GM19023 (cell line): Measurements from ENCODE around the gene FAM174C.
A peak's percentile ranks its signal among the peaks of the same experiment; 100 is the strongest.

Source experiments
- ATAC-seq: cut with Tn5 transposase; IDR thresholded peaks from one replicate; pipeline ENCODE4 v1.9.1; 2021; ENCODE audit warnings: mild to moderate bottlenecking, moderate library complexity; ENCODE audit not compliant: unreplicated experiment

Gene FAM174C

DNA sequence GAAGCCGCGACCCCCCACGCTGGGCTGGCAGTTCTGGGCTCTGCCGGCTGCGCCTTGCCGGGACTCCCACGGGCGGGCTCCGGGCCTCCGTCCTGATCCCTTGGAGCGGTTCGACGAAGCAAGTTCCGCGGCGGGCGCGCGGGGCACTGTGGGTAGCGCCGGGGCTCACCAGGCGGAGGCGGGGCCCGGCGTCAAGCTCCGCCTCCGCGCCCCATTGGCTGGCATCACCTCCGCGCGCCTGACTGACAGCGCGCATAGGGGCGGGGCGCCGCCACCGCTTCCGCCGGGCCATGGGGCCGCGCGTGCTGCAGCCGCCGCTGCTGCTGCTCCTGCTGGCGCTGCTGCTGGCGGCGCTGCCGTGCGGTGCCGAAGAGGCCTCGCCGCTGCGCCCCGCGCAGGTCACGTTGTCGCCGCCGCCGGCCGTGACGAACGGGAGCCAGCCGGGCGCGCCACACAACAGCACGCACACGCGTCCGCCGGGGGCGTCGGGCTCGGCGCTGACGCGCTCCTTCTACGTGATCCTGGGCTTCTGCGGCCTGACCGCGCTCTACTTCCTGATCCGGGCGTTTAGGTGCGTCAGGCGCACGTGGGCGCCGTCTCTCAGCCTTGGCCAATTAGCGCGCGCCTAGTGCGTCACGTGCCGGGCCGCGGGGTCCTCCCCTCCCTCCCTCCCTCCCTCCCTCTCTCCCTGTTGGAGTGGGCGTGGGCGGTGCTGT is at the start of gene FAM174C:
TSS of gene FAM174C (plus strand) at position 271 of the 716 bp plus-strand sequence. CDS start at position 291, 20 bp downstream.
- peak; percentile 74 for ATAC-seq

DNA sequence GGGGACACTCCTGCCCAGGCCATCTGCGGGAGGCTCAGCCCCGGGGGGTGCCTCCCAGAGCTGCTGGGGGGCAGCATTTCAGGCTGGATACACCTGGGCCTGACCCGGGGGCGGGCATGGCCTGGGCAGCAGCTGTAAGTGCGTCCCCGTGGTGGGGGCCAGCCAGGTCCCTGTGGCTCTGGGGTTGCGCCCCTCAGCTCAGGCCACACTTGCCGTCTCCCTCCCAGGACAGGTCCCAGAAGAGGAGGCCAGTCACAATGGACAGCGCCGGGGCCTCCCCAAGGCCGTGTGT is 49.2 kb upstream of the FAM174C start:
- ATAC-seq = no peak

DNA sequence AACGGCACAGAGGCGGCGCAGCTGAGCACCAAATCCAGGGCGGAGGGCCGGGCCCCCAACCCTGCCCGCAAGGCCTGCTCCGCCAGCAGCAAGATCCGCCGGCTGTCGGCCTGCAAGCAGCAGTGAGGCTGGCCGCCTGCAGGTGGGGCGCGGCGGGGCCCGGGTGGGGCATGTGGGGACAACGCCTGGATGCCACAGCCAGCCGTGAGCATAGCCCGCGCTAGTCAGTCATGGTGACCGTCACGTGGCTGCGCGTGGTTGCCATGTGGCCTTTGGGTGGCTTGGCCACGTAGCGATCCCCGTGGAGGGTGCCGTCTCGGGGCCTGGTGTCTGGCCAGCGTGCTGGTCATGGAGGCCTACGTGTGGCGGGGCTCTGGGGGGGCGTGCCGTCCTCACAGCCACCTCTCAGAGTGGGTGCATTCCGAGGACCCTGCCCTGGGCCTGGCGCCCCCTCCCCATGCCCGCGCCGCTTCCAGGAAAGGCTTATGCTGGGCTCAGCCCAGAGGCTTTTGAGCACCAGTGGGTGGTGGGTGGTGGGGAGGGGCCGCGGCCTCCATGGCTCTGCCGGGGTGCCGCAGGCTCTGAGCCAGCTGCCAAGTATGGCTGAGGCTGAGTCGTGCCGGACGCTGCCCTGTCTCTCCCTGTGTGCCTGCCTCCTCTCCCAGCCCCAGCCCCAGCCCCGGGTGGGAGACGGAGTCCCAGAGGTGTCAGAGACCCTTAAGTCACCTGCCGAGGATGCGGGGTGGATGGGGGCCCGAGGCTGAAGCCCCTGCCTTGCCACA is 48.6 kb upstream of the FAM174C start:
- ATAC-seq = no peak

DNA sequence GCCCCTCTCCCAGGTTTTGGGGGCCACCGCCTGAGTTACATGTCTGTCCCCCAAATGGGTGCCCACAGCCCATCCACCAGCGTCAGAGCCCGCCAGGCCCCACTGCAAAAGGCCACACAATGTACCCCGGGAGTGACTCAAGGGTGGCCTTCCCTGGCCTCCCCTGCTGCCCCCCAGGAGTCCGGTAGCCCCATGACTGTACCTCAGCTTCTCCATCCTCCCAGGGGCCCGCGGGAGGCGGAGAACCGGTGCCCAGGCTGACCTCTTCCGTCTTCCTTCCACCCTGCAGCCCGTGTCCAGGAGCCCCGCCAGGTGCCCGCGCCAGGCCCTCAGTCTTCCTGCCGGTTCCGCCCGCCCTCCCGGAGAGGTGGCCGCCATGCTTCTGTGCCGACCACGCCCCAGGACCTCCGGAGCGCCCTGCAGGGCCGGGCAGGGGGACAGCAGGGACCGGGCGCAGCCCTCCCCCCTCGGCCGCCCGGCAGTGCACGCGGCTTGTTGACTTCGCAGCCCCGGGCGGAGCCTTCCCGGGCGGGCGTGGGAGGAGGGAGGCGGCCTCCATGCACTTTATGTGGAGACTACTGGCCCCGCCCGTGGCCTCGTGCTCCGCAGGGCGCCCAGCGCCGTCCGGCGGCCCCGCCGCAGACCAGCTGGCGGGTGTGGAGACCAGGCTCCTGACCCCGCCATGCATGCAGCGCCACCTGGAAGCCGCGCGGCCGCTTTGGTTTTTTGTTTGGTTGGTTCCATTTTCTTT is 47.9 kb upstream of the FAM174C start:
- no peak for ATAC-seq

DNA sequence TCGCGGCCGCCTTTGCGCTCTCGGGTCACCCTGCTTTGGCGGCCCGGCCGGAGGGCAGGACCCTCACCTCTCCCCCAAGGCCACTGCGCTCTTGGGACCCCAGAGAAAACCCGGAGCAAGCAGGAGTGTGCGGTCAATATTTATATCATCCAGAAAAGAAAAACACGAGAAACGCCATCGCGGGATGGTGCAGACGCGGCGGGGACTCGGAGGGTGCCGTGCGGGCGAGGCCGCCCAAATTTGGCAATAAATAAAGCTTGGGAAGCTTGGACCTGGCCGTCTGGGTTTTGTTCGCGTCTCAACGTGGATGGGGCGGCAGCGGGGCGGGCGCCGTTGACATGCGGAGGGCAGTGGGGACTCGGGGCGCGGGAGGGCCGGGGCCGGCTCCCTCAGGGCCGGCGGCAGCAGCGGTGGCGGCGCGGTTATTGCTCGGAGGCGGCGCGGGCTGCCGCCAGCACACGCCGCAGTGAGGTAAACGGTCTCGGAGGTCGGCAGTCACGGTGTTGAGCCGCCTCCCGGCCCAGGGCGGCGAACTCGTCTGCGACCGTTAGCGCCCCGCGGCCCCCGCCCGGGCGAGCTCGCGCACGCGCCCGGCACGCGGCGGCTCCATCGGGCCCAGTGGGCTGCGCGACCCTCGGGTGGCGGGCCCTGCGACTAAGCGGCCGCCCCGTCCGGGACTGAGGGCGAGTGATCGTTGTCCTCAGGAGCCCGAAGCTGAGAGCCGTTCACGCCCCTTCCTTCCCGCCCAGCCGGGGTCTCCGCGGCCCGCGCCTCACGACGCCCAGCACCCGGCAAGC is 47.0 kb upstream of the FAM174C start:
- ATAC-seq = no peak

DNA sequence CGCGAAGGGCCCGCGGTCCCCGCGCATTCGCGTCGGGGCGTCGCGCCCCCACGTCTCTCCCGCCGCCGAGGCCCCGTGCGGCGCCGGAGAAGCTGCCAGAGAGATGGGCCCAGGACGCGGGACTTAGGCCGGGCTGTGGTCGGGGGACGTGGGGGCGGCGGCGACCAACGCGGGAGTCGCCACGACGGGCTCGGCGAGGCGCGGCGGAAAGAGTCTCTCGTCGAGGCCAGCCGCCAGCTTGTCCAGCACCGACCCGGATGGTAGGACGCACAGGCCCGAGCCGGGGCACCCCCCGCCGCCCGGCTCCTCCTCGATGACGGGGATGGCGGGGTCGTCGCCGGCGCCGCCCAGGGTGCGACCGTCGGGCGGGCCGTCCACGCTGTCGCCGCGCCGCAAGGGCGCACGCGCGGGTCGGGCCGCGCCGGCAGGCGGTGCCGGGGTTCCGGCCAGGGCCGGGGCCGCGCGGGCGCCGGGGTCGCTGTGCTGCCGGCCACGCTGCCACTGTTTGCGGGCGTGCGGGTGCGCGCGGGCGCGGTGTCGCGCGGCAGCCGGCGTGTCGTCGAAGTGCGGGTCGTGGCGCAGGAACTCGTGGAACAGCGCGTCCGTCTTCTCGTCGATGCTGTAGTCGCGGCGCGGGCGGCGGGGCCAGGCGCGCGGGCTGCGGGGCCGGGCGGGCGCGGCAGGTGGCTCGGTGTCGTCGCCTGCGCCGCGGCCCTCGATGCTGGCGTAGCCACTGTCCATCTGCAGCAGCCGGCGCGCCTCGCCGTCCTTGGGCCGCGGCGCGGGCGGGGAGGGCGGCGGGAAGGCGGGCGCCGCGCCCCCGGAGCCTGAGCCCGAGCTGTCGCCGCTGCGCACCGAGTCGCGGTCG is 46.0 kb upstream of the FAM174C start:
- no peak for ATAC-seq

DNA sequence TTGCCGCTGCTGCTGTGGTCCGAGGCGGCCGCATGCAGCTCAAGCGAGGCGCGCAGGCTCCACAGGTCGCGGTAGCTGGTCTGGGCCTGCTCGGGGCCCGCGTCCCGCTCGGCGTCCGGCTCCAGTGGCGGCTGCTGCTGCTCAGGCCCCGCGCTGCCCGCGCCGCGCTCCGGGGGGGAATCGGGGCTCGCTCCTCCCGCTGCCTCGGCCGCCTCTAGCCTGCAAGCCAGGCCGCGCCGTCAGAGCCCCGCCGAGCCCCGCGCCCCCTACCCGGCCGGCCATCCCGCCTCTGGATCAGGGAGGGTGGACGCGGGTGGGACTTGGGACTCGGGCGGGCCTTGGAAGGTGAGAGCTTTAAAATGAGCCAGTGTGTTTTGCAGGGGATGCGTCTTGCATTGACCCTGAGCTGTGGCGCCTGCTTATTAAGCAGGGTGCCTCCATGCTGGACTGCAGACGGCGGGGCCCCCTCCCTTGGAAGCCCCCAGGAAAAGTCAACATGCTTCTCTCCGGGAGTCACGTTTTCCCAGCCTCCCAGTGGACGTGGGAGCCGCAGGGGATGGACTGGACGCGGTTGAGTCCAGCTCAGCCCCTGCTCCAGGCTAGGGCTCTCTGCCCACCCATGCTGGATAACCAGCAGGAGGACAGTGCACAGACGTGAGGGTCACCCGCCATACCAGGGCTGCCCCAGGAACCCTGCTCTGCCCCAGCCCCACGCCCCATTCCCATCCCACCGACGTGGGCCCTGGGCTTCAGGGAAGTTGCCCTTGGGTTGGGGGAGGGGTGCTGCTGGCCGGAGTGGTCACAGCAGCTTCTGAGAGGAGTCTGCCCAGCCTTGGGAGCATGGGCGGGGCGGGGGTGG is 45.2 kb upstream of the FAM174C start:
- ATAC-seq = no peak

DNA sequence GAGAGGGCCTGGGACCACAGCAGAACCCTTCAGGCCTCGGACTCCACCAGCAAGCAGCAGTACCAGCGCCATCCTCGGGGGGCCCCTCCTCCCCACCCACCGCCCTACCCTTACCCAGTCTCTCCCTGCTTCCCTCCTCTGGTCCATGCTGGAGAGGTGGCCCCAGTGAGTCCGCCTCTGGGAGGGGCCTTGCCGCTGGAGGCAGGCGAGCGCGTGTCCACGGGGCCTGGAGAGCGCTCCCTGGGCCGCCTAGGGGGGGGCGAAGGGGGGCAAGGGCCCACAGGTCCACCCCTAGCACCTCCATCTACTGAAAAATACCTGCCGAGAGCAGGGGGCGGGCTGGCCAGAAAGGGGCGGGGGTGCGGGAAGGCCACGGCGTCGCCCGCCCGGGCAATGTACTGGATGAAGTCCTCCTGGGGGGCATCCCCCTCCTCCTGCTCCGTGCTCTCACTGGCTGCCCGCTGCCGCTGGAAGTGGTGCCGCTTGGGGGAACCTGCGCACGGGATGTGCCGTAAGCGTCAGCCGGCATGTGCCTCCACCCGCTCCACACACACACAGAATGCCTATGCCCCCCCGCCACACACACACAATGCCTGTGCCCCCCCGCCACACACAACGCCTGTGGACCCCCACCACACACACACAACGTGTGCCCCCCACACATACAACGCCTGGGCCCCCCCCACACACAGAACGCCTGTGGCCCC is 44.4 kb upstream of the FAM174C start:
- ATAC-seq = no peak

DNA sequence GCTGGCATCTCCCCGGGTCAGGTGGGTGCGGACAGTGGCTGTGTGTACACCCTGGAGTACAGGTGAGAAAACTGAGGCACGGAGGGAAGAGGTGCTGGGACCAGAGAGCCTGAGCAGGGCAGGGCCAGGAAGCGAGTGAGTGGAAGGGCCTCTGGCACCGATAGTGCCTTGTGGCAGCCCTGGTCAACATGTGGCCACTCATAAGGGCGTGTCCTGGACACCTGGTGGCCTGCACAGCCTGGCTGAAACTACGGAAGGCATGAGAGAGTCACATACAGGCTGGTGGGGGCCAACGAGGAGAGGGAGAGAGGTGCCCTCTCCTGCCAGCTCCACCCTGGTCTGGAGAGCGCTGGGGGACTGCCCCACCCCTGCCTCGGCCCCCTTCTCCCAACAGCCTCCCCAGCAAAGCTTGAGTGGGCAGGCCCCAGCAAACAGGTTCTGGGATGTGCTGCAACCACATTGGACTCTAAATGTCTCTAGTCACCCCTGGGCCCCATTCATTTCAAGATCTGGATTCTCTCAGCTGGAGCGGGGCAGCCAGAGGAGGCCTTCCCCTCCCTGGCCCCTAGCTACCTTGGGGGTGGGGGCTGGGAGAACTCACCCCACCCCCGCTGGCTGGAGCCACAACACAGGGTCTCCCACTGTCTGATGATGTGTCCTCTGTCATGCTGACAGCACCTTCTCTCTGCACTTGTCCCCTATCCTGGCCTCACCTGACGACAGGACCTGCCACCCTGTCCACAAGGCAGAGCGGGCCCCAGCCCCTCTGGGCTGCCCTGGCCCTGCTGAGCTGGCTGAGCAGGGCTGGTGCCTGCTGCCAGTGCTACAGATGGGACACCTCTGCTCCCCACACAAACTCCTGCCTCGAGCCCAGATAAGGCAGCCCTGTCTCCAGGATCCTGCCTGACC is 43.3 kb upstream of the FAM174C start:
- ATAC-seq = no peak

DNA sequence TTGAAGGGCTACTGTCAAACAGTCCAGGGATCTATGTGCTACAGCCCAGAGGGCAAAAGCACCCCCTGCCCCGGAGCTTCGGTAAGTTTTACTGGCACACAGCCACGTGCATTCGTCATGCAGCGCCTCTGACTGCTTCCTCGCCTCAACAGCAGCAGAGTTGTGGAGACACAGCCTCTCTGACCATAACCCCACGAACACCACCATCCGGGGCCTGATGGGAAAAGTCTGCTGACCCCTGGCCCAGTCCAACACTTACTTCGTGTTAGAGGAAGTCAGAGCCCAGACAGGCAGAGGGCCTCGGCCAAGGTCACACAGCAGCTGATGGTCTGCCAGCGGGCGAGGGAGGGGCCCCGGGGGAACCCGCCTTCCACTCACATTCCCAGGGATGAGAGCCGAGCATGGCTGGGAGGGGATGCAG is 42.7 kb upstream of the FAM174C start:
- no peak for ATAC-seq

DNA sequence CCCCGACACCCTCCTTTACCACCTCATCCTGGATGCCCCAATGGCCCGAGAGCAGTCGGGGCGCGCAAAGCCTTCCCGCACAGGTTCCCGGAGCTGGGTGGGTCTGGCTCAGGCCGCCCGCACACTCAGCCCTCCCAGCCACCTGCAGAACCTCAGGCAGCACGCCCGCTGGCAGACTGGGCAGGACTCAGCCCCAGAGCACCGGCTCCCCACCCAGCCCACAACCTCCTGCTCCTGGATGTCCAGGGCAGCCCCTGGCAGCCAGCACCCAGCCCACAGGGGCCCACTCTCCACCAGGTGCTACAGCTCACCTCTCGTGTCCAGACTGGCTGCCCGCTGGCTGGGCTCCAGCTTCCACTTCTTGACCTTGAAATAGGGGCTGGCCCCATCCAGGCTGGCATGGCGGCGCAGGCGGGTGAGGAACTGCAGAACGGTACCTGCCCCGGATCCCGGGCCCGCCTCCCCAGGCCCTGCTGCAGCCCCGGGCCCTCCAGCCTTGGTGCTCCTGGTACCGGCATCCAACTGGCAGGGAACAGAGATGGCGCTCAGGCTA is 42.1 kb upstream of the FAM174C start:
- ATAC-seq = no peak

DNA sequence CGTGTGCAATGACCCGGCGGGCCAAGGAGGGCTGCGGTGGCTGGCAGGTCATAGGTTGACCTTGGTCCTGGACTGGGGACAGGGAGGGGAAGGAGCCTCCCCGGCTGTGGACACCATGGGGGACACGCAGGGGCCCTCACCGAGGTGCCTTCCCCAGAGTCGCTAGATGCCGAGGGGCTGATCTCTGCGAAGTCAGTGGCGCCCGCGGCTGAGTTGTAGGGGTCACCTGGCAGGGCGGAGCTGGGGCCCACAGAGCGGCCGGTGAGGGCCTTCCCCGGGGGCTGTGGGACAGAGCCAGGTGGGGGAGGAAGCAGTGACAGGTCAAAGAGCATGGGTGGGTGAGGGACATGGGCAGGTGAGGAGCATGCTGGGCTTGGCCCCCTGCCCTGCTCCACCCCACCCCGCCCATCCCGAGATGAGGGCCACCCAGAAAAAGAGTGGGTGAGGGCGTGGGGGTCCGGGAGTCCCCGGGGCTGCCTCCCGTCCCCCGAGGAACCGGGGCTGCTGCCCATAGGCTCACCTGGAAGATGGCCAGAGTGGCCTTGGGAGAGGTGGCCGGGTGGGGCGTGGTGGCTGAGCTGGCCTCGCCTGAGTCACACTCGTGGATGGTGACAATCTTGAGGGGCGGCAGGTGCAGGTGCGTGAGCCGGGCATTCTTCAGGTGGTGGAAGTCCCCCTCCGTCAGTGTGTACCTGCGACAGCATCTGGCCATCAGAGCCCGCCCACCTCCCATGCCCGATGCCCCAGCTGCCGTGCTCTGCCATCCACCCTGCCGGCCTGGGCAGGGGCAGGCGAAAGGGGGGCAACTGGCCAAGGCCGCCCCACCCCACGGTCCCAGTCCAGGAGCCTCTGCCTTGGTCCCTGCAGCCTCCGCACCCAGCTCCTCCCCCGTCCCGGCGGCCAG is 41.0 kb upstream of the FAM174C start:
- ATAC-seq = no peak

DNA sequence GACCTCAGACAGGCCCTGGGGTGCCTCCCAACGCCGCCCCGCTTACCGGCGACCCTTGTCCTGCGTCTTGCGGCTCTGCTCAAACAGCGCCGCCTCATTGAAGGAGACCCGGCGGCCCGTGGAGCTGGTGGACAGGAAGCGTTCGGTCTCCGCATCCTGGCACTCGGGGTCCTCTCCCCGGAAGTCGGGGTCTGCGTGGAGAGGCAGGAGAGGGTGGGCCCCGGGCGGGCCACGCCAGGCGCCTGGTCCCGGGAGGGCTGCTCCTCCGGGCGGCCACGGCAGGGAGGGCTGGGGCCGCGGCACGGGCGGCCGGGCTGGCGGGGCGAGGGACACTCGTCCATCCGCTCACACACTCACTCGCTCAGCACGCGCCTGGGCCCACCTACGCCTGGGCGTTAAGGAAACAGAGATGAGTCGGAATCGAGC is 40.4 kb upstream of the FAM174C start:
- no peak for ATAC-seq

DNA sequence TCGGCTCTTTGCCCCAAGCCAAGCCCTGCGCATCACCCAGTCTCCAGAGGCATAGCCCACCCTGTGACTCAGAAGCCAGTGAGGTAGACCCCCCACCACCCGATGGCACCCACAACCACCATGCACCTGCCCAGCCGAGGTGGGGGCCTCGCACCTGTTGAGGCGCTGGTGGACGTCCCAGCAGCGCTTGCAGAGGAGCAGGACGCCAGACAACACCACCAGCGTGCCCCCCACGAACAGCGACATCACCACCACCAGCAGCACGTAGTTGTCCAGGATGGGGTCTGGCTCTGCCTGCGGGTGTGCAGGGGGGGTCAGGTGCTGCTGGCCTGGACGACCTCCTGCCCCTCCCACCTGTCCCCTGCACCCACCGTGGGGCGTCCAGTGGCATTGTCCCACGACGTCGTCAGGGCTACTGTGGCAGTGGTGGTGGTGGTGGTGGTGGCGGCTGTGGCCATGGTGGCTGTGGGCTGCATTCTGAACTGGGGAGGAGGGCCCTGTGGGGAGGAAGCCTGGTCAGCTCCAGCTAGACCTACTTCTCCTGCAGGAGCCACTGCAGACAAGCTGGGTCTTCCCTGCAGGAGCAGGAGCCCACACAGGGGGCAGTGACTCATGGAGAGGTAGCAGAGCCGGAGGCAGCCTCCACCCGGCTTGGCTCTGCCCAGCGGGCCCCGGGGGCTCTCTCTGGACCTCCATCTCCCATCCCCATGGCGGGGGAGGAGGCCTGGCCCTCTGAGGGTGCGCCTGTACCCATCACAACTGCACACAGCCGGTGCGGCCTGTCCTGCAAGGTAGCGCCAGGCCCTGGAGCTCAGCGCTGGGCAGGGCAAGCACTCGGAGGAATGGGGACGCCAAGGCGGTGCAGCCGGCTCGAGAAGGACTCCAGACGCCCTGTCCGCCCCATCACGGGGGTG is 39.4 kb upstream of the FAM174C start:
- no peak for ATAC-seq

DNA sequence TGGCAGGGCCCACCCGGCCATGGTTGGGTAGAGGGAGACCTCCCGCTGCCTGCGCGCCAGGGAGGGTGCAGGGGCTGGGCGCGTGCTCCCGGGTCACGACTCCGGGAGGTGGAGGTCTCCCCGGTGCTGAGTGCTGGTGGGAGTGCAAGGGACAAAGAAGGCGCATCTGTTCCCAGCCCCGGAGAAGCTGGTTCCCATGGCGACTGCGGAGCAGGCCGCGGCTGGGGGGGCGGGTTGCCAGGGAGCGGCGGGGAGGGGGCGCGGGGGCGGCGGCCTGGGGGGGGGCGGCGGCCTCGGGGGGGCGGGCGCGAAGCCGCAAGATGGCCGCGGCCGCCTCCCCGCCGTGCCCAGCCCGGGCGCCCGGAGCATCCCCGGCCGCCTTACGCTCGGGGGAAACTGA is 38.8 kb upstream of the FAM174C start:
- no peak for ATAC-seq
